ENCODE measurements around the gene ABCC12. TPM values are rescaled to one million over a fixed set of nuclear protein-coding genes. Genes with fewer than 3 reads are reported as not detected.

ABCC12 gene
- total and polyA plus RNA-seq, 2 donors (not counting 1 experiment from before 2014, with no cell fraction given) = not detected

GRCh38 chr16:48133455-48134211, 22.2 kb downstream of the ABCC12 start:
- Histone ChIP-seq H3K36me3 (replicated peaks in 1 of 2; ENCODE audit: control extremely low read depth in 1 of 2, control insufficient read depth in 1 of 2, extremely low read depth in 1 of 2, insufficient read depth in 2 of 2, low read length in 1 of 2) (no peaks in the 10 kb centered on the region), H2AFZ (ENCODE audit: insufficient read depth, low read depth, low read length, poor library complexity, severe bottlenecking) (no peak overlapping the region), H3K9ac (ENCODE audit: low read length) (no peak overlapping the region), H3K4me1 (ENCODE audit: control insufficient read depth in 2 of 2, insufficient read depth in 2 of 2, low read length in 2 of 2) (no peaks in the 10 kb centered on the region), H3K27me3 (replicated peaks in 1 of 4; ENCODE audit: control extremely low read depth in 1 of 4, control insufficient read depth in 3 of 4, insufficient read depth in 4 of 4, low read length in 3 of 4) (no peaks in the 10 kb centered on the region), H3K4me2 (replicated peaks; ENCODE audit: low read depth, low read length, poor library complexity, severe bottlenecking) (no peak overlapping the region), H3K9me3 (ENCODE audit: control extremely low read depth in 1 of 3, control insufficient read depth in 2 of 3, insufficient read depth in 1 of 3, low read length in 2 of 3) (no peaks in the 10 kb centered on the region), H3K4me3 (ENCODE audit: control extremely low read depth in 1 of 5, extremely low read depth in 1 of 5, insufficient read depth in 1 of 5, low read depth in 2 of 5, low read length in 4 of 5) (no peak overlapping the region), H3K79me2 (ENCODE audit: control insufficient read depth, insufficient read depth, low read length) (no peaks in the 10 kb centered on the region), H4K20me1 (ENCODE audit: control insufficient read depth, insufficient read depth, low read length, poor library complexity, severe bottlenecking) (no peaks in the 10 kb centered on the region), H3K27ac (ENCODE audit: low read length in 2 of 2) (no peak overlapping the region)
- H3K4me3 Mint-ChIP-seq = no peak overlapping the region
- peaks cover 17% of the 10 kb centered on the region for H3K27me3 Mint-ChIP-seq
- no peak for DNase-seq
- H3K4me1 Mint-ChIP-seq = no peaks in the 10 kb centered on the region
- intact Hi-C loops (cut with micrococcal nuclease) = no loop called here
- no peak for ATAC-seq (ENCODE audit: low read depth)
- CTCF ChIA-PET = interaction anchor here (0.9 kb wide), 1 partner anchor 22 kb away, joined by 4 read pairs; the partner anchor contains the start of gene ABCC12
- TF ChIP-seq EZH2 (IDR thresholded peaks at IDR 0.05; ENCODE audit: borderline replicate concordance, insufficient read depth, low read depth, low read length, poor library complexity, severe bottlenecking) = no peak
- H3K27ac Mint-ChIP-seq = no peak overlapping the region
- no peaks in the 10 kb centered on the region for H3K9me3 Mint-ChIP-seq (ENCODE audit: insufficient read depth)
- 91% methylated on average over 17 of the region's 18 CpGs for WGBS (ENCODE audit: insufficient coverage)
- POLR2A ChIA-PET = no interaction called here

DNA sequence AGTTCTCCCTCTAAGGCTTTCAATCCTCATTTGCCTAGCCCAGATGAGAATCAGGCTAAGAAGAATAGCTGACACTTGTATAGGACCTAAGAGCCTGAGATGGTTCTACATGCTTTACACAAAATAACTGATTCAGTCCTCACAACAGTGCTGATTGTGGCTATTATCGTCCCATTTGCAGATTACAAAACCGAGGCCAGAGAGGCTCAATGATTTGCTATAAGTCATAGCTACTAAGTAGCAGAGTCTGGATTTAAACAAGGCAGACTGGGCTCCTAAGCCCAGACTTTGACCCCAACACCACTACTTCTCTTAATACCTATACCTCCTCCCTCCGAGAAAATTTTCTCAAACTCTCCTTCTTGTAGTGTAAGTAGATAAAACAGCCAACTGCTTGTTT, 23.1 kb downstream of the ABCC12 start:
- no peak overlapping the region for H3K27ac ChIP-seq (ENCODE audit: low read length in 2 of 2)
- no peak overlapping the region for H3K27ac Mint-ChIP-seq
- H3K4me1 ChIP-seq (ENCODE audit: control insufficient read depth in 2 of 2, insufficient read depth in 2 of 2, low read length in 2 of 2) = no peaks in the 10 kb centered on the region
- H3K36me3 ChIP-seq (replicated peaks in 1 of 2; ENCODE audit: control extremely low read depth in 1 of 2, control insufficient read depth in 1 of 2, extremely low read depth in 1 of 2, insufficient read depth in 2 of 2, low read length in 1 of 2) = no peaks in the 10 kb centered on the region
- H3K9me3 ChIP-seq (ENCODE audit: control extremely low read depth in 1 of 3, control insufficient read depth in 2 of 3, insufficient read depth in 1 of 3, low read length in 2 of 3) = no peaks in the 10 kb centered on the region
- H3K79me2 ChIP-seq (ENCODE audit: control insufficient read depth, insufficient read depth, low read length) = no peaks in the 10 kb centered on the region
- H3K9me3 Mint-ChIP-seq (ENCODE audit: insufficient read depth) = no peaks in the 10 kb centered on the region
- ChIA-PET CTCF (no interaction called here), POLR2A (no interaction called here)
- no peak overlapping the region for H3K4me3 ChIP-seq (ENCODE audit: control extremely low read depth in 1 of 5, extremely low read depth in 1 of 5, insufficient read depth in 1 of 5, low read depth in 2 of 5, low read length in 4 of 5)
- no CpG with 5 or more reads among the region's 3 CpGs for WGBS (ENCODE audit: insufficient coverage)
- H3K4me2 ChIP-seq (replicated peaks; ENCODE audit: low read depth, low read length, poor library complexity, severe bottlenecking) = no peak overlapping the region
- no peak overlapping the region for H3K9ac ChIP-seq (ENCODE audit: low read length)
- no peaks in the 10 kb centered on the region for H3K27me3 ChIP-seq (replicated peaks in 1 of 4; ENCODE audit: control extremely low read depth in 1 of 4, control insufficient read depth in 3 of 4, insufficient read depth in 4 of 4, low read length in 3 of 4)
- no peak overlapping the region for H2AFZ ChIP-seq (ENCODE audit: insufficient read depth, low read depth, low read length, poor library complexity, severe bottlenecking)
- TF ChIP-seq EZH2 (IDR thresholded peaks at IDR 0.05; ENCODE audit: borderline replicate concordance, insufficient read depth, low read depth, low read length, poor library complexity, severe bottlenecking) = no peak
- TF ChIP-seq, protein P1, sequence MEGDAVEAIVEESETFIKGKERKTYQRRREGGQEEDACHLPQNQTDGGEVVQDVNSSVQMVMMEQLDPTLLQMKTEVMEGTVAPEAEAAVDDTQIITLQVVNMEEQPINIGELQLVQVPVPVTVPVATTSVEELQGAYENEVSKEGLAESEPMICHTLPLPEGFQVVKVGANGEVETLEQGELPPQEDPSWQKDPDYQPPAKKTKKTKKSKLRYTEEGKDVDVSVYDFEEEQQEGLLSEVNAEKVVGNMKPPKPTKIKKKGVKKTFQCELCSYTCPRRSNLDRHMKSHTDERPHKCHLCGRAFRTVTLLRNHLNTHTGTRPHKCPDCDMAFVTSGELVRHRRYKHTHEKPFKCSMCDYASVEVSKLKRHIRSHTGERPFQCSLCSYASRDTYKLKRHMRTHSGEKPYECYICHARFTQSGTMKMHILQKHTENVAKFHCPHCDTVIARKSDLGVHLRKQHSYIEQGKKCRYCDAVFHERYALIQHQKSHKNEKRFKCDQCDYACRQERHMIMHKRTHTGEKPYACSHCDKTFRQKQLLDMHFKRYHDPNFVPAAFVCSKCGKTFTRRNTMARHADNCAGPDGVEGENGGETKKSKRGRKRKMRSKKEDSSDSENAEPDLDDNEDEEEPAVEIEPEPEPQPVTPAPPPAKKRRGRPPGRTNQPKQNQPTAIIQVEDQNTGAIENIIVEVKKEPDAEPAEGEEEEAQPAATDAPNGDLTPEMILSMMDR (IDR thresholded peaks at IDR 0.05) = no peak
- no peak overlapping the region for H3K4me3 Mint-ChIP-seq
- ATAC-seq (ENCODE audit: low read depth) (no peak), DNase-seq (no peak)
- no peaks in the 10 kb centered on the region for H4K20me1 ChIP-seq (ENCODE audit: control insufficient read depth, insufficient read depth, low read length, poor library complexity, severe bottlenecking)
- peaks cover 17% of the 10 kb centered on the region for H3K27me3 Mint-ChIP-seq
- intact Hi-C loops (cut with micrococcal nuclease) = no loop called here
- no peaks in the 10 kb centered on the region for H3K4me1 Mint-ChIP-seq
